ENCODE measurements around the gene FAF1.

GRCh38 chr1:50858761-50859160 is 101.3 kb downstream of the FAF1 start:
- TF ChIP-seq POLR2A (IDR thresholded peaks at IDR 0.05): no peak
- no peak for TF ChIP-seq CTCF (IDR thresholded peaks at IDR 0.05)

Measured in ovary (tissue), 3 donors.